Measurements from ENCODE around the gene TCERG1.
"Not testable (repeated sequence)": the region's sequence is repeated elsewhere in the genome, so short reads cannot be mapped to it uniquely, and the experiment has no call there.

TCERG1 gene

DNA sequence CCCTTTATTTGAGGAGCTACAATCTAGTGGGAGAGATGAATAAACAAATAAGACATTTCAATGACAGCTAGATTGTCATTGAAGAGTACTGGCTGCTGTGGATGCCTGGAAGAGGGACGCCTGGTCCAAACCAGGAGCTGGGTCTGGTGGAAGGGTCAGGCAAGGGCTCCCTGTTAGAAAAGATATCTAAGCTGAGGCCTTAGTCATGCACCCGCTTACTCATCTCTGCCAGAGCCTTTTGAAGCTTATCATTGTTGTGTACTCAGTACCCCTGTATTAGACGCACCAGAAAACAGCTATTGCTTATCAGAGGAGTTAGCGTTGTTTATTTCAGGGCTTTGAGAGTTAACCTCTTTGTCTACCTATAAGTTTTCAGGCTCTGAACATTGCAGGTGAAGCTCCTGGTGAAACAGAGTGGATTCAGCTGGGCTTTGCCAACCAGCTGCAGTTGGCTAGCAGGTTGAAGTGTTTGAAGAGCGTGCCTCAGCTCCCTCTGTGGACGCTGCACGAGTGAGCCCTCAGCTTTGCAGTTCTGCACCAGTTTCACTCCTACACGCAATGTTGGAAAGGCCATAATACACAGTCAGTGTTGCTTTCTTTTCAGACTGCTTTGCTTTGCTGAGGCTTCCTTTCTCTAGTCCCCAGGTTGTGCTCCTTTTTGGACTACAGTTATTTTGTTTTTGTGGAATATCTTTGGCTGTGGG lies 74.4 kb downstream of the TCERG1 start:
- DNase-seq (ENCODE audit: low spot score), result no peak

DNA sequence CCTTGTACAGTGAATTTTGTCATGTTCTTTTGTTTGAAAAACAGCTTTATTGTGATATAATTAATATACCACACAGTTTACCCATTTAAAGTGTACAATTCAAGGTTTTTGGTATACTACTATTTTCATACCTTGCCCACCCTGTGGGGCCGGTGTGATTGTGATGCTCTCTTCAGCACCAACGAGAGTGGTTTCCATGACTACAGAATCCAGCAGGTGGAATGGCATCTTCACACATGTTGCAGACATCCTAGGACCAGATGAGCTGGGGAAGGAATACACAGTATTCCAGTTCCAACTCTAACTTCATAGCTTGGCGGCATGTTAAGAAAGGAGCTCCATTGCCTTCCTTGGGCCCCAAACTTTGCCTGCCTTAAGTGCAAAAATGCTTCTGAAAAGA lies 76.6 kb downstream of the TCERG1 start:
- no peak for DNase-seq (ENCODE audit: low spot score)

- no peak for DNase-seq (ENCODE audit: low spot score)
These were observed 80.7 kb downstream of the TCERG1 start for GRCh38 chr5:146527785-146528184.

- DNase-seq (ENCODE audit: low spot score), result no peak
These were observed 81.1 kb downstream of the TCERG1 start for GRCh38 chr5:146528236-146528635.

DNA sequence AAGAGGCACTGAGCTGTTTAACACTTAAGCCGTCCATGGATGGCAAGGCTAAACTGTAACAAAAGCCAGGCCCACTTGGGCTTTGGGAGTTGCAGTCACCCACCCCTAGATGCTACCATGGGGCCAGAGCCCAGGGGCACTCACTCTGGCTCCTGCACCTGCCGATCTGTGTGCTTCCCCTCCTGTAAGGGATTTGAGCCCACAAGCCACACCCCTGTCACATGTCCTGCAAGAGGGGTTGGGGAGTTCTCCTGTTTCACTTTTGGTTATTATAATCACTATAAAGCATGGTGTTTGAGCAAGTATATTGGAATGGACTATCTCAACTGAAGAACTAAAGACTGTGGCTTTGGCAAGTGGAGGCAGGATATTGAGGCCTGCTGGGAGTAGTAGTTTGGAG lies 82.9 kb downstream of the TCERG1 start:
- DNase-seq (ENCODE audit: low spot score), result peak; percentile 16

DNA sequence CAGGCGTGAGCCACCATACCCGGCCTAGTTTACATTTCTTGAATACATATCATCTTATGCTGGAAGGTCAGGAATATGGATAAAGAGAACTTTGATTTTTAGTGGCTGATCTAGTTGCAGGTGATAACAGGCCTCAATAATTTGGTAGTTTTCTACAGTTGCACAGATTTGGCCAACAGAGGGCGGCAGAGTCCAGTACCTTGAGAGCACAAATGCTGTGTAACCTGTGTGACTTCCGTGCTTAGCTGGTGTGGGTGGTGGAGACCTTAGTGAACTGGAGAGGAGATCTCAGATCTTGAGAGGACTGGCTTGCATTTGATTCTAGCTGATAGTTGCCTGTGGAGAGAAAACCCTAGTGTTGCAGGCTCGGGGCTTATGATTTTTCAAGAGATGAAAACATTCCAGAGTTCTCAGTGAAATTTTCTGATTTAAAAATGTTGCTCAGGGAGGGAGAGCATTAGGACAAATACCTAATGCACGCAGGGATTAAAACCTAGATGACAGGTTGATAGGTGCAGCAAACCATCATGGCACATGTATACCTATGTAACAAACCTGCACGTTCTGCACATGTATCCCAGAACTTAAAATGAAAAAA lies 86.2 kb downstream of the TCERG1 start:
- DNase-seq (ENCODE audit: low spot score), result peak; percentile 53

DNA sequence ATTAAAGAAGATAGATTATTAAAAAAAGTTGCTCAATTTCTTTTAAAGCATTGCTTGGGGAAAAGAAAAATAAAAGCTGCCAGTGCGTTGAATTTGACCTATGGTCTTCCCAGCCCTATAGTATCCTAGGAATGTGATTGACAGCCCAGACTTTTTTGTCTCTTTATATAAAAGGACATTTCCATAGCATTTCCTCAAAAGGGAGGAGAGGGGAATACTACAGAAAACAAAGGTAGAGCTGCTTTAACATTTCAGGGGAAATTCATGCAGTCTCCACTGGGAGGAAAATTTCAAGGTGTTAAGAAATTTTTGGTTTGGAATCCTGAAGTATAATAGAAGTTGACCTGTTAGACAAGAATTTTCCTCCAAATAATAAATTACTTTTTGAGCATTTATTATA lies 86.7 kb downstream of the TCERG1 start:
- DNase-seq (ENCODE audit: low spot score), result no peak

GRCh38 chr5:146538432-146538831 lies 91.3 kb downstream of the TCERG1 start:
- no peak for DNase-seq (ENCODE audit: low spot score)

DNA sequence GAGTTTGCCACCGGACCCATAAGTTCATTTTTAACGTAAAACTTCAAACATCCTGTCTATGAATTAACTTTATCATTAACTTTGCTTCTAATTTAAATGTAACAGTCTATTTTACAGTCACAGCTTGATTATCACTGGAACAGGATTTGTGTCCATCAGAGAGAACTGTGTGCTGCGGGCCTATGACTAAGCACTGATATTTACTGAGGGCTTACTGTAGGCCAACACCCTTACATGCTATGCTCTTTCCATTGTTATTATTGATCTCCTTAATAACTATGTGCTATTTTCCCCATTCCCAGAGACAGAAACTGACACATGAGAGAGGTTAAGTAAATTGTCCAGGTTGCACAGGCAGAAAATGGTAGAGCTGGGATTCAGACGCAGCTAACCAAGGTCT lies 92.8 kb downstream of the TCERG1 start:
- no peak for DNase-seq (ENCODE audit: low spot score)

- no peak for DNase-seq (ENCODE audit: low spot score)
These were observed 93.3 kb downstream of the TCERG1 start for GRCh38 chr5:146540414-146540813.

- peak; percentile 63 for DNase-seq (ENCODE audit: low spot score)
These were observed 95.1 kb downstream of the TCERG1 start for GRCh38 chr5:146541958-146542849.

DNA sequence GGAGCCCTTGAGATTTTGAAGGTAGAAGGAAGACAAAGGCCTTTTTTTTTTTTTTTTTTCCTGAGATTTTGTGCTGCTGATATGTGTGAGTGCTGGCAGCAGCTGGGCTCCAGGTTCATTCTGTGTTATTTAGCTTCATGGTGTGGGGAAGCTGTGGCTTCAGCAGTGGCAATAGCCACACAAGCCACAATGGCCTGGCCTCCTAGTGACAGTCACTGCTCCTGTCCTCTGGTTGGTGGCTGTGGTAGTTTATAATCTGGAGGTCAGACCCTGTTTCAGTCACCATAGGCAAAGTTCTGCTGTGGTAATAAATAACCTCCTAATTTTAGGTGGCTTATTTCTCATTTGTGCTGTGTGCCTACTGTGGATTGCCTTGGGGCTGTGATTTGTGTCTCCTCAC lies 97.1 kb downstream of the TCERG1 start:
- DNase-seq (ENCODE audit: low spot score), result no peak

- no peak for DNase-seq (ENCODE audit: low spot score)
These were observed 101.8 kb downstream of the TCERG1 start for GRCh38 chr5:146548781-146549449.

DNA sequence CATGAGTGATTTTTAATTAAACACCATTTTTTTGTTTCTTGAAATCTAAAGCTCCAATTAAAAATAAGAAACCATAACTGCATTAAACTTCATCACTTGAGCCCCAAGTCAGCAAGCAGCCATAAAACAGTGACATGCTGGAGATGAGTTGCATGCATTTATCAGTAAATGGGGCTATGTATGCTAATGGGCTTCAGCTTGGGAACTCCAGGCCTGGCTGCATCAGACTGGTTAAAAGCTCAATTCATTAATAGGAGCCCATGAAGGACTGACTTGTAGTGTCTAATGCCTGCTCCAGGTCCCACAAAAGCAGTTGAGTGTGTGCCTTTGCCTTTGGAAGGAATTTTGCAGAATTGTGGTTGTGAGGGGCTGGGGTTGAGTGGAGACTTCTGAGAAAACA lies 102.5 kb downstream of the TCERG1 start:
- no peak for DNase-seq (ENCODE audit: low spot score)

- DNase-seq (ENCODE audit: low spot score), result no peak
These were observed 106.3 kb downstream of the TCERG1 start for GRCh38 chr5:146553446-146553845.

DNA sequence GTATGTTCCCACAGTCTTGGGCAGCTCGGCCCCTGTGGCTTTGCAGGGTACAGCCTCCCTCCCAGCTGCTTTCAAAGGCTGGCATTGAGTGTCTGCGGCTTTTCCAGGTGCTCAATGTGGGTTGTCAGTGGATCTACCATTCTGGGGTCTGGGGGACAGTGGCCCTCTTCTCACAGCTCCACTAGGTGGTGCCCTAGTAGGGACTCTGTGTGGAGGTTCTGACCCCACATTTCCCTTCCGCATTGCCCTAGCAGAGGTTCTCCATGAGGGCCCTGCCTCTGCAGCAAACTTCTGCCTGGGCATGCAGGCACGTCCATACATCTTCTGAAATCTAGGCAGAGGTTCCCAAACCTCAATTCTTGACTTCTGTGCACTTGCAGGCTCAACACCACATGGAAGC lies 109.8 kb downstream of the TCERG1 start:
- DNase-seq (ENCODE audit: low spot score), result not testable (repeated sequence)

DNA sequence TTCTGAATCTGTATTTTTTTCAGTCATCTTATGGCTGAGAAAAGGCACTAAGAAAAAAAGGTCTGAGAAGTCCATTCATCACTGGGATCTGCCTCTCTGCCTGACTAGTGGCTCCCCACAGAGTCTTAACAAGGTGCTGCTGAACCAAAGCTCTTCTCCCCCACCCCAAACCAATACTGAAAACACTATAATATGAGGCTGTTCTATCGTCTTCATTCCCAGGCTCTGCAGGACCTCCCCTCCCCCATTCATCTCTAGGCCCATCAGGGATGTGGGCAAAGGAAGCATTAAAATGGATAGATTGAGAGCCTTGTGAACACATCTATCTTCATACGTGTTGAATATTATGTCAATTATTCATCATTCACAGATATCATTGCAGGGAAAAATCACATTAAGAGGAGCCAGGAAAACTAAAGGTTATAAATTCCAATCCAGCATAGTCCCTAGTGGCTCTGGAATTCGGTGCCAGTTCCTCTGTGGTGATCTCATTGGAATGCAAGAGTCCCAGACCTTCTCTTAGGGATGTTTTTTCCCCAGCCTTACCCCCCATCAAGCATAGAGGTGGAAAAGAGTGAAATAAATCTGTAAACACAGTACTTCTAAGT lies 113.2 kb downstream of the TCERG1 start:
- no peak for DNase-seq (ENCODE audit: low spot score)

All from germinal center (tissue), 1 donor.